NCI-H2029 (cell line): Measurements from ENCODE around the gene RASAL1.
"Not testable (repeated sequence)": the region's sequence is repeated elsewhere in the genome, so short reads cannot be mapped to it uniquely, and the experiment has no call there.

Experiments used
- DNase-seq: peaks from one replicate; lab custom pipeline; 2025; lab: John Stamatoyannopoulos, UW

Gene RASAL1

GRCh38 chr12:113118142-113118541, 17.4 kb downstream of the RASAL1 start:
- DNase-seq, result no peak

GRCh38 chr12:113117684-113118083, 17.9 kb downstream of the RASAL1 start:
- DNase-seq, result not testable (repeated sequence)

- peak; percentile 93 for DNase-seq
Measured at GRCh38 chr12:113116875-113117274, 18.7 kb downstream of the RASAL1 start.

- DNase-seq, result no peak
Measured at GRCh38 chr12:113115455-113116126, 20.0 kb downstream of the RASAL1 start.

GRCh38 chr12:113114447-113115178, 20.9 kb downstream of the RASAL1 start:
- no peak for DNase-seq

- no peak for DNase-seq
Measured at GRCh38 chr12:113113397-113113796, 22.2 kb downstream of the RASAL1 start.

GRCh38 chr12:113112043-113112899, 23.3 kb downstream of the RASAL1 start:
- DNase-seq, result no peak

GRCh38 chr12:113111247-113111646, 24.3 kb downstream of the RASAL1 start:
- DNase-seq, result no peak

GRCh38 chr12:113109872-113110599, 25.5 kb downstream of the RASAL1 start:
- no peak for DNase-seq

GRCh38 chr12:113109360-113109759, 26.2 kb downstream of the RASAL1 start:
- DNase-seq, result no peak

- DNase-seq, result peak; percentile 11
Measured at GRCh38 chr12:113108308-113108707, 27.3 kb downstream of the RASAL1 start.

- no peak for DNase-seq
Measured at GRCh38 chr12:113106361-113106760, 29.2 kb downstream of the RASAL1 start.

GRCh38 chr12:113105606-113106271, 29.8 kb downstream of the RASAL1 start:
- no peak for DNase-seq

GRCh38 chr12:113104953-113105510, 30.5 kb downstream of the RASAL1 start:
- no peak for DNase-seq

GRCh38 chr12:113103756-113104450, 31.7 kb downstream of the RASAL1 start:
- DNase-seq, result no peak

- DNase-seq, result no peak
Measured at GRCh38 chr12:113102811-113103210, 32.8 kb downstream of the RASAL1 start.

- DNase-seq, result no peak
Measured at GRCh38 chr12:113101751-113102150, 33.8 kb downstream of the RASAL1 start.

- DNase-seq, result no peak
Measured at GRCh38 chr12:113099764-113100163, 35.8 kb downstream of the RASAL1 start.

GRCh38 chr12:113099364-113099763, 36.2 kb downstream of the RASAL1 start:
- DNase-seq, result no peak

GRCh38 chr12:113098441-113099028, 37.0 kb downstream of the RASAL1 start:
- DNase-seq, result peak; percentile 95
